Karpas-422 (cell line): Measurements from ENCODE around the gene PARN. TPM values are rescaled to one million over a fixed set of nuclear protein-coding genes. Genes with fewer than 3 reads are reported as not detected.
A peak's percentile ranks its signal among the peaks of the same experiment; 100 is the strongest.
"Not testable (repeated sequence)": the region's sequence is repeated elsewhere in the genome, so short reads cannot be mapped to it uniquely, and the experiment has no call there.

ENCODE experiments used
- DNase-seq: peaks from one replicate; pipeline ENCODE4 v3.0.0-alpha.2; 2015
- H2AFZ ChIP-seq: fragments of 200-600 bp; sonication (generic); 2 replicates; pipeline ENCODE4 v1.6.1; 2014; ENCODE audit warnings: antibody characterized with exemption, low read length, mixed read lengths
- H3K27ac ChIP-seq: fragments of 200-600 bp; sonication (generic); 2 replicates; pipeline ENCODE4 v1.5.1; 2014; ENCODE audit warnings: mild to moderate bottlenecking, low read length, moderate library complexity
- H3K27me3 ChIP-seq: fragments of 200-600 bp; sonication (generic); 2 replicates; pipeline ENCODE4 v1.6.1; 2014; ENCODE audit warnings: low read length, mixed read lengths
- H3K36me3 ChIP-seq: fragments of 200-600 bp; sonication (generic); 2 replicates; pipeline ENCODE4 v1.6.1; 2014; ENCODE audit warnings: low read length, mixed read lengths; ENCODE audit not compliant: insufficient read depth
- H3K4me1 ChIP-seq: fragments of 200-600 bp; sonication (generic); 2 replicates; pipeline ENCODE4 v1.6.1; 2014; ENCODE audit warnings: mild to moderate bottlenecking, low read length, mixed read lengths
- H3K4me2 ChIP-seq: fragments of 200-600 bp; sonication (generic); 2 replicates; pipeline ENCODE4 v1.6.1; 2014; ENCODE audit warnings: low read length, low read depth, mild to moderate bottlenecking; ENCODE audit not compliant: poor library complexity, severe bottlenecking
- H3K4me3 ChIP-seq: fragments of 200-600 bp; sonication (generic); 2 replicates; pipeline ENCODE4 v1.5.1; 2014; ENCODE audit warnings: mild to moderate bottlenecking, antibody characterized with exemption, low read length, mixed read lengths
- H3K79me2 ChIP-seq: fragments of 200-600 bp; sonication (generic); 2 replicates; pipeline ENCODE4 v1.6.1; 2014; ENCODE audit warnings: mild to moderate bottlenecking, low read length, mixed read lengths
- H3K9ac ChIP-seq: fragments of 200-600 bp; sonication (generic); 2 replicates; pipeline ENCODE4 v1.6.0; 2014; ENCODE audit warnings: low read length
- H3K9me2 ChIP-seq: fragments of 200-600 bp; sonication (generic), shearing (Covaris generic); replicated peaks from 2 replicates; pipeline ENCODE4 v1.6.0; 2014; ENCODE audit warnings: mild to moderate bottlenecking, low read length, moderate library complexity; ENCODE audit not compliant: insufficient read depth
- H3K9me3 ChIP-seq: fragments of 300-700, 200-600 bp; sonication (generic); 2 replicates; pipeline ENCODE4 v1.6.1; 2014; ENCODE audit warnings: low read length, mixed read lengths
- H4K20me1 ChIP-seq: fragments of 200-600 bp; sonication (generic); 2 replicates; pipeline ENCODE4 v1.6.1; 2014; ENCODE audit warnings: mild to moderate bottlenecking, antibody characterized with exemption, low read length, low read depth; ENCODE audit not compliant: insufficient read depth
- total RNA-seq: library from RNA; depleted of rRNA; stranded (reverse); fragments of >200 nt; shearing (Covaris generic); gene quantifications from 2 replicates; pipeline ENCODE4 v1.2.3, GENCODE V29; 2014; ENCODE audit warnings: low replicate concordance

The PARN gene
- total RNA-seq, 1 experiment from 2014 or later: 90.9 TPM

- peaks cover 95% of the 10 kb centered on the region for H3K79me2 ChIP-seq
- not testable (repeated sequence) for H3K9me2 ChIP-seq, H3K9me3 ChIP-seq, H3K27me3 ChIP-seq, H3K4me3 ChIP-seq, H3K27ac ChIP-seq, H2AFZ ChIP-seq, H3K4me2 ChIP-seq, H3K9ac ChIP-seq, DNase-seq
- peaks cover 14% of the 10 kb centered on the region for H3K4me1 ChIP-seq
- H4K20me1 ChIP-seq: peaks cover 54% of the 10 kb centered on the region
- peaks cover 11% of the 10 kb centered on the region; the same call in 1 of the 2 replicates for H3K36me3 ChIP-seq
Measured at GRCh38 chr16:14636951-14637240, 6.8 kb upstream of the PARN start.

- H3K9ac ChIP-seq: not testable (repeated sequence)
Measured at GRCh38 chr16:14636179-14636950, 6.3 kb upstream of the PARN start.

GRCh38 chr16:14635395-14636165 is 5.5 kb upstream of the PARN start:
- Histone ChIP-seq H2AFZ (no peak overlapping the region), H3K4me2 (no peak overlapping the region), H3K27ac (no peak overlapping the region), H3K27me3 (no peaks in the 10 kb centered on the region), H3K79me2 (peaks cover 85% of the 10 kb centered on the region), H3K9me2 (no peaks in the 10 kb centered on the region), H3K36me3 (peaks cover 11% of the 10 kb centered on the region; the same call in 1 of the 2 replicates), H3K9me3 (no peaks in the 10 kb centered on the region), H3K4me1 (peaks cover 19% of the 10 kb centered on the region), H4K20me1 (peaks cover 44% of the 10 kb centered on the region), H3K9ac (no peak overlapping the region), H3K4me3 (no peak overlapping the region)
- DNase-seq: no peak

More at GRCh38 chr16:14636179-14636950, 6.3 kb upstream of the PARN start:
- H3K36me3 ChIP-seq: peaks cover 11% of the 10 kb centered on the region; the same call in 1 of the 2 replicates
- not testable (repeated sequence) for H3K27me3 ChIP-seq, H2AFZ ChIP-seq, H3K9me2 ChIP-seq, DNase-seq, H3K4me3 ChIP-seq, H3K9me3 ChIP-seq, H3K27ac ChIP-seq, H3K4me2 ChIP-seq
- peaks cover 50% of the 10 kb centered on the region for H4K20me1 ChIP-seq
- H3K4me1 ChIP-seq: peaks cover 17% of the 10 kb centered on the region
- H3K79me2 ChIP-seq: peaks cover 93% of the 10 kb centered on the region

GRCh38 chr16:14634389-14634725 is 4.3 kb upstream of the PARN start:
- Histone ChIP-seq H3K27me3 (no peaks in the 10 kb centered on the region), H3K9me3 (no peaks in the 10 kb centered on the region), H3K27ac (no peak overlapping the region), H3K9me2 (no peaks in the 10 kb centered on the region), H3K4me1 (peaks cover 22% of the 10 kb centered on the region), H3K4me3 (peak overlapping the region; percentile 86), H3K9ac (peak overlapping the region; percentile 97), H3K4me2 (peak overlapping the region; percentile 84), H4K20me1 (peaks cover 40% of the 10 kb centered on the region), H3K79me2 (peaks cover 79% of the 10 kb centered on the region), H3K36me3 (peaks cover 11% of the 10 kb centered on the region; the same call in 1 of the 2 replicates), H2AFZ (no peak overlapping the region)
- DNase-seq: no peak

GRCh38 chr16:14632693-14633569 is 2.9 kb upstream of the PARN start, which contains the start of gene BFAR:
Gene BFAR, plus strand, starts transcription at chr16:14632951. Its CDS starts 11,396 bp downstream, at chr16:14644347.
- Histone ChIP-seq H3K36me3 (peaks cover 10% of the 10 kb centered on the region; the same call in 1 of the 2 replicates), H3K4me1 (peaks cover 35% of the 10 kb centered on the region), H3K79me2 (peaks cover 79% of the 10 kb centered on the region), H3K27me3 (no peaks in the 10 kb centered on the region), H3K4me2 (peak within 1 kb of the TSS; percentile 96), H3K9me2 (no peaks in the 10 kb centered on the region), H3K4me3 (peak within 1 kb of the TSS; percentile 86), H3K9me3 (no peaks in the 10 kb centered on the region), H3K9ac (peak within 1 kb of the TSS; percentile 97), H2AFZ (no peak within 1 kb of the TSS), H3K27ac (peak within 1 kb of the TSS; percentile 85), H4K20me1 (peaks cover 27% of the 10 kb centered on the region)
- DNase-seq: peak; percentile 99

GRCh38 chr16:14630620-14631330 is 715 bp upstream of the PARN start:
- H4K20me1 ChIP-seq: peaks cover 17% of the 10 kb centered on the region
- not testable (repeated sequence) for DNase-seq, H3K9me3 ChIP-seq, H3K9me2 ChIP-seq, H3K27me3 ChIP-seq
- H3K4me2 ChIP-seq: peak overlapping the region; percentile 69
- H3K79me2 ChIP-seq: peaks cover 72% of the 10 kb centered on the region
- H3K4me3 ChIP-seq: peak overlapping the region; percentile 33; the same call in 1 of the 2 replicates
- peaks cover 36% of the 10 kb centered on the region for H3K4me1 ChIP-seq
- H3K27ac ChIP-seq: peak overlapping the region; percentile 65
- H3K9ac ChIP-seq: peak overlapping the region; percentile 56
- peaks cover 23% of the 10 kb centered on the region for H3K36me3 ChIP-seq
- peak overlapping the region; percentile 84; the same call in 1 of the 2 replicates for H2AFZ ChIP-seq

GRCh38 chr16:14629612-14629918 is 495 bp downstream of the PARN start:
- peaks cover 6% of the 10 kb centered on the region for H4K20me1 ChIP-seq
- no peaks in the 10 kb centered on the region for H3K27me3 ChIP-seq
- no peak overlapping the region for H2AFZ ChIP-seq
- peaks cover 32% of the 10 kb centered on the region for H3K4me1 ChIP-seq
- H3K4me3 ChIP-seq: peak overlapping the region; percentile 88
- H3K9me2 ChIP-seq: no peaks in the 10 kb centered on the region
- H3K9ac ChIP-seq: peak overlapping the region; percentile 97
- H3K4me2 ChIP-seq: peak overlapping the region; percentile 85
- peak; percentile 62 for DNase-seq
- H3K27ac ChIP-seq: peak overlapping the region; percentile 68
- peaks cover 29% of the 10 kb centered on the region for H3K36me3 ChIP-seq
- no peaks in the 10 kb centered on the region for H3K9me3 ChIP-seq
- peaks cover 64% of the 10 kb centered on the region for H3K79me2 ChIP-seq
